Kidney (tissue), 14 donors: ENCODE results near the gene PTPRG. TPM values are rescaled to one million over a fixed set of nuclear protein-coding genes. Genes with fewer than 3 reads are reported as not detected.

ENCODE experiments used
- DNase-seq, 5 donors: peaks; one replicate each; pipeline ENCODE4 v3.0.0-alpha.2; 2013 to 2020
- FAIRE-seq: peaks from 2 replicates; lab custom pipeline; 2012; peaks lifted over from hg19 to GRCh38; lab: Jason Lieb, UNC
- H3K27ac ChIP-seq, 2 donors: one replicate each; pipeline ENCODE4 v1.7.0; 2013; ENCODE audit warnings: low read depth in 2 of 2, low read length in 2 of 2, inconsistent platforms in 1 of 2
- H3K27me3 ChIP-seq: one replicate; pipeline ENCODE4 v1.7.1; 2013; ENCODE audit warnings: low read length, inconsistent platforms; ENCODE audit not compliant: control insufficient read depth, insufficient read depth
- H3K36me3 ChIP-seq, 3 donors: one replicate each; pipeline versions ENCODE4 v1.7.0 to v1.7.1; 2013; ENCODE audit warnings: low read length in 3 of 3, control low read depth in 1 of 3, inconsistent platforms in 1 of 3; ENCODE audit not compliant: insufficient read depth in 3 of 3, control insufficient read depth in 2 of 3
- H3K4me1 ChIP-seq, 3 donors: one replicate each; pipeline versions ENCODE4 v1.7.0 to v1.7.1; 2013; ENCODE audit warnings: low read length in 3 of 3, inconsistent platforms in 1 of 3, low read depth in 1 of 3; ENCODE audit not compliant: control insufficient read depth in 2 of 3, insufficient read depth in 2 of 3
- H3K4me3 ChIP-seq, 3 donors: one replicate each; pipeline versions ENCODE4 v1.7.0 to v1.8.1; 2013; ENCODE audit warnings: low read length in 3 of 3, control low read depth in 1 of 3, inconsistent platforms in 1 of 3
- H3K9ac ChIP-seq, 3 donors: one replicate each; pipeline versions ENCODE4 v1.7.0 to v1.7.1; 2013; ENCODE audit warnings: low read length in 3 of 3, control low read depth in 1 of 3, inconsistent platforms in 1 of 3
- H3K9me3 ChIP-seq, 3 donors: one replicate each; pipeline versions ENCODE4 v1.7.0 to v1.7.1; 2013; ENCODE audit warnings: low read length in 3 of 3, control low read depth in 1 of 3, inconsistent platforms in 1 of 3; ENCODE audit not compliant: control insufficient read depth in 2 of 3, insufficient read depth in 1 of 3
- intact Hi-C: fragments of 100-400 bp; cut with DNase I; formaldehyde crosslinking; loops from one replicate; pipeline ENCODE4 v1.11.1; 2022
- polyA plus RNA-seq: library from polyadenylated mRNA; stranded (reverse); fragments of 350-450 nt; fragmentation: Illumina TruSeq; extraction: RNeasy Lipid Tissue Mini Kit (QIAGEN cat#74804); gene quantifications from one replicate; pipeline ENCODE4 v1.2.3, GENCODE V29; 2014; ENCODE audit warnings: low read depth, low replicate concordance; ENCODE audit not compliant: insufficient read depth
- total RNA-seq: library from RNA; stranded (reverse); fragmentation: NEBNext Ultra II Directional; extraction: Animal tissue kit (Norgen Biotek cat#: 25700); gene quantifications from one replicate; pipeline ENCODE4 v1.2.1, GENCODE V29; 2021
- TF ChIP-seq, protein P1 (sequence below): IDR thresholded peaks from 3 replicates; pipeline ENCODE4 v1.5.1; 2012; ENCODE audit warnings: mild to moderate bottlenecking, moderate library complexity, borderline replicate concordance; ENCODE audit not compliant: insufficient read depth; ENCODE audit errors: extremely low read depth
- donor health status: control.
- donor health status: control.
- donor health status: control.
- donor health status: control.
- donor health status: control.
- donor health status: DM: yes; HTN: yes; CAD: no.
- donor health status: Normal renal cell carcinoma (clear cell type).

PTPRG gene
- total and polyA plus RNA-seq, 2 donors from 2014 or later = 9.2 to 154 TPM

DNA sequence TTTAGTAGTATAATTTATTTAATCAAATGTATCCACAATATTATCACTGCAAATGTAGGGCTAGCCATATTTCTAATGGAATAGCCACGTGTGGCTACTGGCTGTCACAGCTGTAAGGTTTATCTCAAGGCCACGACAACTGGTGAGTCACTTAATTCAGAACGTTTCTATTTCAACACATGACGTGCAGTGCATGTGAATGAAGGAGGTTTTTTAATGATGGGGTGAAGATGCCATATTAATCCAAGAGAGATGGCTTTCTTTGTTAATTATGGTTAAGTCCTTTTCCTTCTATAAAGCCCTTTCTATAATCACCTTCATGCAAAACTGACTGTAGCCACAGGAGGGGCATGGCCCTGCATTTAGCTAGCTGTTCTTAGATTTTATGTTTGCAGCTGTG, 600.0 kb downstream of the PTPRG start:
- TF ChIP-seq, protein P1, sequence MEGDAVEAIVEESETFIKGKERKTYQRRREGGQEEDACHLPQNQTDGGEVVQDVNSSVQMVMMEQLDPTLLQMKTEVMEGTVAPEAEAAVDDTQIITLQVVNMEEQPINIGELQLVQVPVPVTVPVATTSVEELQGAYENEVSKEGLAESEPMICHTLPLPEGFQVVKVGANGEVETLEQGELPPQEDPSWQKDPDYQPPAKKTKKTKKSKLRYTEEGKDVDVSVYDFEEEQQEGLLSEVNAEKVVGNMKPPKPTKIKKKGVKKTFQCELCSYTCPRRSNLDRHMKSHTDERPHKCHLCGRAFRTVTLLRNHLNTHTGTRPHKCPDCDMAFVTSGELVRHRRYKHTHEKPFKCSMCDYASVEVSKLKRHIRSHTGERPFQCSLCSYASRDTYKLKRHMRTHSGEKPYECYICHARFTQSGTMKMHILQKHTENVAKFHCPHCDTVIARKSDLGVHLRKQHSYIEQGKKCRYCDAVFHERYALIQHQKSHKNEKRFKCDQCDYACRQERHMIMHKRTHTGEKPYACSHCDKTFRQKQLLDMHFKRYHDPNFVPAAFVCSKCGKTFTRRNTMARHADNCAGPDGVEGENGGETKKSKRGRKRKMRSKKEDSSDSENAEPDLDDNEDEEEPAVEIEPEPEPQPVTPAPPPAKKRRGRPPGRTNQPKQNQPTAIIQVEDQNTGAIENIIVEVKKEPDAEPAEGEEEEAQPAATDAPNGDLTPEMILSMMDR = no peak
- Histone ChIP-seq H3K9me3 (no peaks in the 10 kb centered on the region), H3K27ac (no peak overlapping the region), H3K4me1 (peaks cover 0 to 2% (median 0%) of the 10 kb centered on the region in 3 donors), H3K9ac (no peak overlapping the region), H3K27me3 (no peaks in the 10 kb centered on the region), H3K36me3 (peaks cover 2 to 5% (median 5%) of the 10 kb centered on the region in 3 donors), H3K4me3 (no peak overlapping the region)
- FAIRE-seq = no peak
- DNase-seq = no peak
- intact Hi-C loops = no loop called here

DNA sequence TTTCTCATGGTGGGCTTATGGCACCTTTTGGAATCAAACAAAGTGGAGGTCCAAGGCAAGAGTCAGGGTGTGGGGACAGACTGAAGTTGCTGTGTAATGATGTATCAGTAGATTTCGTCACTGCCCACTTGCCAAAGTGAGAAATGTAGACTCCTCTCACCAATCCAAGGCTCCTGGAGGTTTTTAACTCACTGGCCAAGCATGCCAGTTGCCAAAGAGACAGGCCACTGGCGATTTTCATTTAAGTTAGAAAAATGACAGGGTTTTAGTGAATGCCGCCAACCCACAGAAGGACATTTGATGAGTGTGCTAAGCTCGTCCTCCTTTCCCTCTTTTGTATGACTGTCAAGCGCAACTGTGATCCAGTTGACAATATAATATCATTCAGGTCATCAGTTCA, 602.8 kb downstream of the PTPRG start:
- Histone ChIP-seq H3K9me3 (no peaks in the 10 kb centered on the region), H3K36me3 (no peaks in the 10 kb centered on the region), H3K27ac (no peak overlapping the region), H3K27me3 (no peaks in the 10 kb centered on the region), H3K4me1 (no peaks in the 10 kb centered on the region), H3K9ac (no peak overlapping the region), H3K4me3 (no peak overlapping the region)
- TF ChIP-seq, protein P1 = no peak
- DNase-seq = no peak
- no peak for FAIRE-seq
- intact Hi-C loops = no loop called here

DNA sequence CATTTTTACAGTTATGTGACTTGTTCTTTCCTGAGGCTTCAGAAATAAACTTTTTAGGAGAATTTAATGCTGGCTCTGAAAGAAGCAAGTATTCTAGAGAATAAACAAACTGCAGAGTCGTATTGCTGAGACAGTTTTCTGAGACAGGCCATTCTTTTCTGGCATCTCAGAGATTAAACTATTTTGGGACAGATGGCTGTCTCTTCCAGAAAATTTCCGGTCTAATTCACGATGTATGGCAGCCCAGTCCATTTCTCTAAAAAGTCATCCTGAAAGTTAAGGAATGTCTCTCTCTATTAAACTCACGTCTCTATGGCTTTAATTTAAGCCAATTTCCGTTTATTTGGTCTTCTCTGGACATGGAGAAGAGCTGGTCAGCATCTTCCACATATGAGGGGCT, 603.4 kb downstream of the PTPRG start:
- Histone ChIP-seq H3K9me3 (no peaks in the 10 kb centered on the region), H3K9ac (no peak overlapping the region), H3K4me1 (no peaks in the 10 kb centered on the region), H3K4me3 (no peak overlapping the region), H3K36me3 (no peaks in the 10 kb centered on the region), H3K27ac (no peak overlapping the region), H3K27me3 (no peaks in the 10 kb centered on the region)
- DNase-seq (no peak), FAIRE-seq (no peak)
- TF ChIP-seq, protein P1 = no peak
- intact Hi-C loops = no loop called here
